Psoas muscle (tissue), 8 donors: ENCODE results near the gene HDLBP. TPM values are rescaled to one million over a fixed set of nuclear protein-coding genes. Genes with fewer than 3 reads are reported as not detected.

Experiments
- ATAC-seq, 4 donors: fragments of 200-7000 bp; cut with Tn5 transposase; one replicate each; pipeline ENCODE4 v1.9.1; 2020; ENCODE audit warnings: moderate library complexity in 3 of 4, mild to moderate bottlenecking in 2 of 4
- DNase-seq, 2 donors: peaks; one replicate each; pipeline ENCODE4 v3.0.0-alpha.2; 2020
- H3K27ac ChIP-seq: fragments of 200-600 bp; one replicate; pipeline ENCODE4 v1.8.0; 2022
- H3K27me3 ChIP-seq, 3 donors: fragments of 200-600 bp in 1 of 3; one replicate each; pipeline versions ENCODE4 v1.6.1 to v1.8.0; 2013 to 2022; ENCODE audit warnings: low read length in 2 of 3, mild to moderate bottlenecking in 2 of 3, moderate library complexity in 1 of 3; ENCODE audit not compliant: insufficient read depth in 3 of 3
- H3K36me3 ChIP-seq, 2 donors: fragments of 200-600 bp in 1 of 2; one replicate each; pipeline versions ENCODE4 v1.6.1 to v1.8.0; 2013 to 2022; ENCODE audit warnings: low read depth in 1 of 2, mild to moderate bottlenecking in 1 of 2, moderate library complexity in 1 of 2; ENCODE audit not compliant: insufficient read depth in 1 of 2
- H3K4me1 ChIP-seq: fragments of 200-600 bp; one replicate; pipeline ENCODE4 v1.8.0; 2022
- H3K4me3 ChIP-seq: fragments of 200-600 bp; one replicate; pipeline ENCODE4 v1.8.0; 2022; ENCODE audit warnings: mild to moderate bottlenecking
- H3K9me3 ChIP-seq: fragments of 200-600 bp; one replicate; pipeline ENCODE4 v1.8.0; 2022
- WGBS, 3 donors: extraction: QIAGEN DNeasy Blood & Tissue Kit; methylation state at CpG; one replicate each; pipeline versions ENCODE4 v1.1.6 to v1.1.7; 2013; 5-methylcytosine and 5-hydroxymethylcytosine counted together
- intact Hi-C, 2 donors: fragments of 100-400 bp; cut with DNase I; formaldehyde crosslinking; loops; one replicate each; pipeline versions ENCODE4 v1.11.0 to v1.14.2; 2022
- polyA plus RNA-seq, 3 donors: library from polyadenylated mRNA; stranded (reverse); fragments of 200-250 nt; gene quantifications; one replicate each; pipeline ENCODE4 v1.2.3, GENCODE V29; 2013
- total RNA-seq, 4 donors: library from RNA; stranded (reverse); fragmentation: NEBNext Ultra II Directional in 2 of 4; extraction: Animal tissue kit (Norgen Biotek cat#: 25700) in 2 of 4; gene quantifications; one replicate each; pipeline versions ENCODE4 v1.2.1 to v1.2.4, GENCODE V29; 2021 to 2023
- TF ChIP-seq, protein P1 (sequence below): fragments of 200-600 bp; IDR thresholded peaks from one replicate; pipeline ENCODE4 v1.8.0; 2022; ENCODE audit warnings: antibody characterized with exemption
- donor health status: healthy with polysubstance abuse.
- donor health status: DM: no; HTN: no; CAD: no; lungs with moderate emphysema.
- donor health status: Bipolar disorder and iron deficiency.
- donor health status: healthy.
- donor health status: DM: yes; HTN: yes; CAD: no.
- donor health status: DM: no; HTN: no; CAD: no.
- donor health status: DM: no; HTN: no; CAD: no.
- donor health status: DM: yes; HTN: yes; CAD: no.

The HDLBP gene
- total and polyA plus RNA-seq, 7 donors: 264 to 526 (median 421) TPM

- intact Hi-C loops: no loop called here
- ATAC-seq: no peak
- peak; percentile 5 to 48 for DNase-seq
- H3K9me3 ChIP-seq: no peaks in the 10 kb centered on the region
- WGBS, 3 donors: 64 to 75% (median 64%) methylated on average over 15 of the region's 15 CpGs
- H3K4me3 ChIP-seq: no peak overlapping the region
- no peak overlapping the region for H3K27ac ChIP-seq
- no peaks in the 10 kb centered on the region for H3K36me3 ChIP-seq
- H3K27me3 ChIP-seq: no peaks in the 10 kb centered on the region
- H3K4me1 ChIP-seq: no peaks in the 10 kb centered on the region
- TF ChIP-seq, protein P1, sequence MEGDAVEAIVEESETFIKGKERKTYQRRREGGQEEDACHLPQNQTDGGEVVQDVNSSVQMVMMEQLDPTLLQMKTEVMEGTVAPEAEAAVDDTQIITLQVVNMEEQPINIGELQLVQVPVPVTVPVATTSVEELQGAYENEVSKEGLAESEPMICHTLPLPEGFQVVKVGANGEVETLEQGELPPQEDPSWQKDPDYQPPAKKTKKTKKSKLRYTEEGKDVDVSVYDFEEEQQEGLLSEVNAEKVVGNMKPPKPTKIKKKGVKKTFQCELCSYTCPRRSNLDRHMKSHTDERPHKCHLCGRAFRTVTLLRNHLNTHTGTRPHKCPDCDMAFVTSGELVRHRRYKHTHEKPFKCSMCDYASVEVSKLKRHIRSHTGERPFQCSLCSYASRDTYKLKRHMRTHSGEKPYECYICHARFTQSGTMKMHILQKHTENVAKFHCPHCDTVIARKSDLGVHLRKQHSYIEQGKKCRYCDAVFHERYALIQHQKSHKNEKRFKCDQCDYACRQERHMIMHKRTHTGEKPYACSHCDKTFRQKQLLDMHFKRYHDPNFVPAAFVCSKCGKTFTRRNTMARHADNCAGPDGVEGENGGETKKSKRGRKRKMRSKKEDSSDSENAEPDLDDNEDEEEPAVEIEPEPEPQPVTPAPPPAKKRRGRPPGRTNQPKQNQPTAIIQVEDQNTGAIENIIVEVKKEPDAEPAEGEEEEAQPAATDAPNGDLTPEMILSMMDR: no peak
These were observed 113.2 kb downstream of the HDLBP start for GRCh38 chr2:241202268-241202585.

- Histone ChIP-seq H3K27me3 (no peaks in the 10 kb centered on the region), H3K4me1 (no peaks in the 10 kb centered on the region), H3K27ac (no peak overlapping the region), H3K4me3 (no peak overlapping the region), H3K9me3 (no peaks in the 10 kb centered on the region), H3K36me3 (no peaks in the 10 kb centered on the region)
- WGBS, 3 donors: 78 to 83% (median 82%) methylated on average over 24 of the region's 24 CpGs
- ATAC-seq: peak in 1 of 4 donors; percentile 16
- TF ChIP-seq, protein P1: no peak
- peak; percentile 2 to 44 for DNase-seq
- intact Hi-C loops: no loop called here
These were observed 113.8 kb downstream of the HDLBP start for GRCh38 chr2:241201445-241202267.

- H3K9me3 ChIP-seq: no peaks in the 10 kb centered on the region
- no peak for ATAC-seq
- intact Hi-C loops: no loop called here
- TF ChIP-seq, protein P1: no peak
- DNase-seq: peak; percentile 5 to 36
- H3K4me1 ChIP-seq: no peaks in the 10 kb centered on the region
- H3K4me3 ChIP-seq: no peak overlapping the region
- no peak overlapping the region for H3K27ac ChIP-seq
- H3K36me3 ChIP-seq: no peaks in the 10 kb centered on the region
- WGBS, 3 donors: 89 to 93% (median 91%) methylated on average over 21 of the region's 21 CpGs
- no peaks in the 10 kb centered on the region for H3K27me3 ChIP-seq
These were observed 114.6 kb downstream of the HDLBP start for GRCh38 chr2:241200822-241201395.

DNA sequence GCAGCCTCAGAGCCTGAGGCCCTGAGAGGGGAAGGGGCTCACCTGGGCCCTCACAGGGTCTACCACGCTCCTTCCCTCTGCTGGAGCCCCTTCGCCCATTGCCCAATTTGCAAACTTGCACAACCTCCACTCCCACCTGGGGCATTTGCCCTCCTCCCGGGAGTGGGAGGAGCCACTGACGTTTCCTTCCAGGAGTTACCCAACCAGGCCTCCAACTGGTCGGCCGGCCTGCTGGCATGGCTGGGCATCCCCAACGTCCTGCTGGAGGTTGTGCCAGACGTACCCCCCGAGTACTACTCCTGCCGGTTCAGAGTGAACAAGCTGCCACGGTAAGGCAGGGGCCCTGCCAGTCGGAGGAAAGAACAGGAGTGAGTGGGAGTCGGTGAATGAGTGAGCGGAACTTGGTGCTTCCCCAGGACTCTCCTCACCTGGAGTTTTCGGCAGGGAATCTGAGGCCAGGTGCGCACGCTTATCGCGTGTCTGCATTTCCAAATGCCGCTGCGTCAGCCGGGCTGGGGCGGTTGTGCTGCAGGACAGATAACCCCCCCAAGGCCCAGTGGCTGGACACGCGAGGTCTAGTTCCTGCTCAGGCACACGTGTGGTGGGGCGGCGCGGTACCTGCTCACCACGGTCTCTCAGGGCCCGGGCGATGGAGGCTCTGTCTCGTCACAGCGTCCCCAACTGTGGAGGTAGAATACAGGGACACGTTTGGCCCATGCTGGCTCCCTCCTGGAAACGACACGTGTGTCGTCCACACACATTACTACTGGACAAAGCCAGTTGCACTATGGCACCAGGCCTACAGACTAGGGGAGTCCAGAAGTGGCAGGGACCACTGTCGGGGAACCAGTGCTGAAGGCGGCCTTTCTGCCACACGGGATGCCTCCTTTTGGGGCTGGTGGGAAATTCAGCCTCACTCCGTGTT lies 115.3 kb downstream of the HDLBP start:
- H3K4me1 ChIP-seq: no peaks in the 10 kb centered on the region
- no peak overlapping the region for H3K27ac ChIP-seq
- TF ChIP-seq, protein P1: no peak
- H3K4me3 ChIP-seq: no peak overlapping the region
- H3K36me3 ChIP-seq: no peaks in the 10 kb centered on the region
- WGBS, 3 donors: 84 to 88% (median 88%) methylated on average over 41 to 42 of the region's 42 CpGs
- no peaks in the 10 kb centered on the region for H3K9me3 ChIP-seq
- no peaks in the 10 kb centered on the region for H3K27me3 ChIP-seq
- ATAC-seq (no peak), DNase-seq (peak; percentile 11 to 45)
- intact Hi-C loops: no loop called here
